Activated CD8-positive, alpha-beta memory T cell treated with anti-CD3 and anti-CD28 coated beads, Interleukin-2, amount 50 U/mL, for 1 hour (primary cell): ENCODE results near the gene RBM11.

Source experiments
- DNase-seq: peaks from one replicate; pipeline ENCODE4 v3.0.0-alpha.2; 2020; ENCODE audit errors: extremely low read depth

RBM11 gene

GRCh38 chr21:14271053-14271452, 55.1 kb downstream of the RBM11 start:
- no peak for DNase-seq

- DNase-seq: no peak
Measured at GRCh38 chr21:14271641-14272040, 55.7 kb downstream of the RBM11 start.

GRCh38 chr21:14273736-14274538, 58.0 kb downstream of the RBM11 start:
- no peak for DNase-seq

- no peak for DNase-seq
Measured at GRCh38 chr21:14275702-14276205, 59.8 kb downstream of the RBM11 start.
